Measurements from ENCODE around the gene STN1. TPM values are rescaled to one million over a fixed set of nuclear protein-coding genes. Genes with fewer than 3 reads are reported as not detected.

Gene STN1
- total and polyA plus RNA-seq, 2 of the 8 experiments (the other 6 are each of a cell fraction or from before 2014, with no cell fraction given): 10.1 to 12.4 TPM

DNA sequence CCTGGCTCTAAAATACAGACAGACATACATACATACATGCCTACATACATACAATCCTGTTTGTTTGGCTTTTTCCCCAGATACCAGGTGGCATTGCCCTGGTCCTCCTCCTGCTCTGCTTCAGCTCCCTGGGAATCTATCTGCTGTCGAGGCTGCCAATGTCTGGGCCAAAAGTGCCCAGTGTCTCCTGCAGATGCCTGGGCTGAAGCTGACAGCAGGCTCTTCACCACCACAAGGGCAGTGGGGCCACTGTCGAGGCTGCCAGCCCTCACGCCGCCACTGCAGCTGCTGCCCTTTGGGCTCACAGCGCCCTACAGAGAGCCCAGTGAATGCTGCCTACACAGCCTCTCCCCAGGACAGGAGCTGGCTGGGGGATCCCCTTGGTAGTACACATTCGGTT lies 18.0 kb upstream of the STN1 start (continued):
- TF ChIP-seq HDAC6 (IDR thresholded peaks at IDR 0.05; ENCODE audit: low read depth, low read length) (no peak), YY1 (IDR thresholded peaks at IDR 0.05; ENCODE audit: low read depth, low read length) (no peak), GABPA (IDR thresholded peaks at IDR 0.05; ENCODE audit: borderline replicate concordance, insufficient read depth, low read length) (no peak)

Measured in H1 (cell line).